ENCODE measurements around the gene ZG16. TPM values are rescaled to one million over a fixed set of nuclear protein-coding genes. Genes with fewer than 3 reads are reported as not detected.
A peak's percentile ranks its signal among the peaks of the same experiment; 100 is the strongest.
"Not testable (repeated sequence)": the region's sequence is repeated elsewhere in the genome, so short reads cannot be mapped to it uniquely, and the experiment has no call there.

The ZG16 gene, protein sequence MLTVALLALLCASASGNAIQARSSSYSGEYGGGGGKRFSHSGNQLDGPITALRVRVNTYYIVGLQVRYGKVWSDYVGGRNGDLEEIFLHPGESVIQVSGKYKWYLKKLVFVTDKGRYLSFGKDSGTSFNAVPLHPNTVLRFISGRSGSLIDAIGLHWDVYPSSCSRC
- not detected for total RNA-seq

GRCh38 chr16:29777576-29778350, at the start of gene ZG16:
Gene ZG16 (plus strand): TSS chr16:29778256. CDS start chr16:29779267, 1,011 bp downstream.
- FAIRE-seq (no peak), DNase-seq (ENCODE audit: low spot score in 2 of 2) (no peak)

- FAIRE-seq: no peak
These were observed 48.9 kb upstream of the ZG16 start for GRCh38 chr16:29729116-29729521.

GRCh38 chr16:29730649-29731048, 47.4 kb upstream of the ZG16 start:
- FAIRE-seq: no peak
- no peak for DNase-seq (ENCODE audit: low spot score in 2 of 2)

More at GRCh38 chr16:29729116-29729521, 48.9 kb upstream of the ZG16 start:
- DNase-seq (ENCODE audit: low spot score in 2 of 2): peak in 1 of 2 donors; percentile 48

- not testable (repeated sequence) for DNase-seq (ENCODE audit: low spot score in 2 of 2); FAIRE-seq
These were observed 46.1 kb upstream of the ZG16 start for GRCh38 chr16:29731768-29732601.

DNA sequence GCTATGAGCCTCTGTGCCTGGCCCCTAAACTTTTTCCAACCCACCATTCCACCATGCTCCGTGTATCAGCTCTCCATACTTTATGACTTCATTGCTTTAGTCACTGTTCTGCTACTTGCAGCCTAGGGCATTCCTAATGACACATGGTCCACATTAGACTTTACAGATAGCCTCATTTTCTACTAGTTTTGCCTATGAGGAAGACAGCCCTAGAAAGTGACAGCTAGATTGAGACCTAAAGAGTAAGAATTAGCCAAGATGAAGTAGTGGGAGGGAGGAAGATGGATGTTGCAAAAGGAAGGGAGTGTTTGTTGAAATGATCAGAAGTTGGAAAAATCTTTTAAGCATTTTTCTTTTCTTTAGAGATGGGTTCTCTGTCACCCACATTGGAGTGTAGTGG, 43.3 kb upstream of the ZG16 start:
- DNase-seq (ENCODE audit: low spot score in 2 of 2) (no peak), FAIRE-seq (no peak)

DNA sequence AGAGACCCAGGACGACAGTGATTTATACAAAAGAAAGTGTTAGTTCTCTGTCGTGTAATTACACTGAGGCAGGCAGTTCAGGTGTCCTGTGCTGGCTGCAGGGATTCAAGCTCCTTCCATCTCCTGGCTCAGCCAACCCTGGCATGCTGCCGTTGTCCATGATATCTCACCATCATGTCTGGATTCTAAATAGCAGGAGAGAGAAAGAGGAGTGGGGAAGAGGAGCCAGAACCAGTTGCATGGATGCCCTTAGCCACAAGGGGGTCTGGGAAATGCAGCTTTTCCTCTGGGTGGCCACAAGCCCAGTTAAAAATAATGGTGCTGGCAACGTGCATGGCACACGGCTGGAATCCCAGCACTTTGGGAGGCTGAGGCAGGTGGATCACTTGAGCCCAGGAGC, 41.9 kb upstream of the ZG16 start:
- no peak for FAIRE-seq

GRCh38 chr16:29736764-29737163, 41.3 kb upstream of the ZG16 start:
- DNase-seq (ENCODE audit: low spot score in 2 of 2): no peak
- no peak for FAIRE-seq

More for the DNA sequence above, 41.9 kb upstream of the ZG16 start:
- no peak for DNase-seq (ENCODE audit: low spot score in 2 of 2)

DNA sequence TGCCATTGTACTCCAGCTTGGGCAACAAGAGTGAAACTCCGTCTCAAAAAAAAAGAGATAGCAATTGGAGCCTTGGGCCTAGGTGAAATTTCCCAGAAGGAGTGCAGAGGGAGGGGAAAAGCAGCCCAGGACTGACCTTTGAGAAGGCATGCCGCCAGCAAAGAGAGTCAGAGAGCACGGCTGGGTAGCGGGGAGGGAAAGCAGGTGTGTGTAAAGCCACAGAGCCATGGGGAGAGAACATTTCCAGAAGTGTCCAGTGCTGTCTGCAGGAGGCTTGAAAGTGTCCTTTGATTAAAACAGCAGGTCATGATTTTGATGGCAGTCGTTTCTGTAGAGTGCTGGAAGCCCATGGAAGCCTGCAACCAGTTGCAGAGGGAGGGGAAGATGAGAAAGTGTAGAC, 40.3 kb upstream of the ZG16 start:
- DNase-seq (ENCODE audit: low spot score in 2 of 2): no peak
- FAIRE-seq: no peak

DNA sequence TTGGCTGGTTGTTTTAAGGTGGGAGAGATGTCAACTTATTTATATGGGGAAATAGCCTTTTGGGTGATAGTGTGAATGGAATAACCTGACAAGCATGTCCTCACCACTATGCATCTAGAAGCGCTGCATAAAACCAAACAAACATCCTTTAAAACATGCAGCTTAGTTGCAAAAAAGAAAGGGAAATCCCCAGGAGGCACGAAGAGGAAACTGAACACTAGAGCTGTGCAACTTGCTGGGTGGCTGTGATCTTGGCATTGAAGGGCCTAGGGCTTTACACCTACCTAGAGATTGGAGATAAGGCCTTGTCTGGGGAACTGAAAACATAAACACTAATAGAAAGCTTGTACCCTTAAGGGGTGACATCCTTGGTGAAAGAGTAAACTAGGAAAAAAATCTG, 39.5 kb upstream of the ZG16 start:
- DNase-seq (ENCODE audit: low spot score in 2 of 2): no peak
- FAIRE-seq: no peak

- DNase-seq (ENCODE audit: low spot score in 2 of 2); FAIRE-seq: not testable (repeated sequence)
These were observed 38.0 kb upstream of the ZG16 start for GRCh38 chr16:29739927-29740629.

- not testable (repeated sequence) for DNase-seq (ENCODE audit: low spot score in 2 of 2); FAIRE-seq
These were observed 37.4 kb upstream of the ZG16 start for GRCh38 chr16:29740630-29741015.

- DNase-seq (ENCODE audit: low spot score in 2 of 2) (no peak), FAIRE-seq (no peak)
These were observed 35.3 kb upstream of the ZG16 start for GRCh38 chr16:29742683-29743275.

DNA sequence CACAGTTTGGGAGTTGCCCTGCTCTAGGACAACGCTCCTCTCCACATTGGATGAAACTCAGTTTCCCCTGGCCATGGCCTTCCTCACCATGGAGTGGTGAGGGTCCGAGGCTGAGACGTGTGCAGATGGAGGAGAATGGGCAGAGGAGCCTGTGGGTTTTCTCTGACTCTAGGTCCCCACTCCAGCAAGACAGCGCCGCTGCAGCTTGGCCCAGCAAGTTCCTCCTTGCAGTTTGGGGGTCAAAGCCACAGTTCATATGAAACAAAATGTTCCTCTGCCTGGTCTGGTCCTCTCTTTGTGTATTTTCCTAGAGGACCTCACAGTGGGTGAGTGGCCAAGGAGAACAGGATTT, 34.6 kb upstream of the ZG16 start:
- no peak for FAIRE-seq
- no peak for DNase-seq (ENCODE audit: low spot score in 2 of 2)

GRCh38 chr16:29743827-29744531, 34.1 kb upstream of the ZG16 start:
- DNase-seq (ENCODE audit: low spot score in 2 of 2) (no peak), FAIRE-seq (no peak)

GRCh38 chr16:29744541-29745101, 33.4 kb upstream of the ZG16 start:
- DNase-seq (ENCODE audit: low spot score in 2 of 2) (no peak), FAIRE-seq (no peak)

DNA sequence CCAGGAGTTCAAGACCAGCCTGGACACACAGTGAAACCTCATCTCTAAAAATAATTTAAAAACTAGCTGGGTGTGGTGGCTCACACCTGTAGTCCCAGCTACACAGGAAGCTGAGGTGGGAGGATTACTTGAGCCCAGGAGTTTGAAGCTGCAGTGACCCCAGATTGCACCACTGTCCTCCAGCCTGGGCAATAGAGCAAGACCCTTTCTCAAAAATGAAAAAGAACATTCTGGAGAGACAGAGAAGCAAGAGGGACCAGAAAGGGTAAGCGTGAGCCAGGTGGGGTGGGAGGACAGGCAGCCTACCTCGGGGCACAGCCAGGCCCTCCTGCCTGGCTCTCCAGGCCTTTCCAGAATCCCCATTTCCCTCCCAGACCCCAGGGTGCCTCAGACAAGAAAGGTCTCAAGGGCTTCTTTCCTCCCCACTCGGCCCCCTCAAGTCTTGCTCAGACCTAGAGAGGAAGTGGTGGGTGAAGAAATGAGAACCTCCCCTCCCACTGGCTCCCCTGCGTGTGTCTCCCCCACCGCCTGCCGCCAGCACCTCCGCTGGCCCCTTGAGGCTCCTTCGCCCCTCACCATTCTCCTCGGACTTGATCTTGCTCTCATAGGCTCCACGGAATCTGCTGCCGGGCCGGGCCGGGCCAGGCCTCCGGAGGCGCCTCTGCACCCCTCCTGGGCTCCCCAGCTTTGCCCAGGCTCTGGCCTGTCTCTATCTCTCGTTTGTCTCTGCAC, 32.8 kb upstream of the ZG16 start:
- no peak for DNase-seq (ENCODE audit: low spot score in 2 of 2)
- FAIRE-seq: no peak

- no peak for FAIRE-seq
- peak; percentile 37 to 44 for DNase-seq (ENCODE audit: low spot score in 2 of 2)
These were observed 32.2 kb upstream of the ZG16 start, which contains the start of gene C16orf54 for GRCh38 chr16:29745853-29746345. Gene C16orf54 (minus strand): TSS chr16:29745990. CDS start chr16:29744951, 1,039 bp downstream.

GRCh38 chr16:29746518-29746917, 31.5 kb upstream of the ZG16 start:
- not testable (repeated sequence) for FAIRE-seq; DNase-seq (ENCODE audit: low spot score in 2 of 2)

All from frontal cortex (tissue), 4 donors.